ENCODE results near the gene PLEKHG5. TPM values are rescaled to one million over a fixed set of nuclear protein-coding genes. Genes with fewer than 3 reads are reported as not detected.

Gene PLEKHG5
- total RNA-seq, 1 experiment from 2014 or later: 32.3 TPM

GRCh38 chr1:6475381-6476133, 15.9 kb downstream of the PLEKHG5 start:
- no peak overlapping the region for H3K27ac Mint-ChIP-seq (ENCODE audit: low read depth, unreplicated experiment)
- ChIA-PET CTCF (interaction anchor here (0.6 to 3.2 kb wide), 16 partner anchors 7 to 487 kb away, joined by 3 to 18 read pairs (median 4); partner anchors contain the start of gene TNFRSF25), POLR2A (interaction anchor here (1.3 kb wide), 1 partner anchor 13 kb away, joined by 9 read pairs; no protein-coding TSS in a partner anchor)
- peaks cover 13% of the 10 kb centered on the region for H3K4me1 Mint-ChIP-seq (ENCODE audit: insufficient read depth, unreplicated experiment)
- intact Hi-C loops (cut with micrococcal nuclease): loop anchor here (2.0 kb wide), 2 partner anchors 53 to 229 kb away; no protein-coding TSS in a partner anchor
- DNase-seq (ENCODE audit: unreplicated experiment): peak; percentile 52
- H3K4me3 Mint-ChIP-seq (ENCODE audit: unreplicated experiment): no peak overlapping the region
- no peaks in the 10 kb centered on the region for H3K9me3 Mint-ChIP-seq (ENCODE audit: unreplicated experiment)
- no TSS peak for BruUV-seq (replicated peaks)
- TF ChIP-seq, protein P1, sequence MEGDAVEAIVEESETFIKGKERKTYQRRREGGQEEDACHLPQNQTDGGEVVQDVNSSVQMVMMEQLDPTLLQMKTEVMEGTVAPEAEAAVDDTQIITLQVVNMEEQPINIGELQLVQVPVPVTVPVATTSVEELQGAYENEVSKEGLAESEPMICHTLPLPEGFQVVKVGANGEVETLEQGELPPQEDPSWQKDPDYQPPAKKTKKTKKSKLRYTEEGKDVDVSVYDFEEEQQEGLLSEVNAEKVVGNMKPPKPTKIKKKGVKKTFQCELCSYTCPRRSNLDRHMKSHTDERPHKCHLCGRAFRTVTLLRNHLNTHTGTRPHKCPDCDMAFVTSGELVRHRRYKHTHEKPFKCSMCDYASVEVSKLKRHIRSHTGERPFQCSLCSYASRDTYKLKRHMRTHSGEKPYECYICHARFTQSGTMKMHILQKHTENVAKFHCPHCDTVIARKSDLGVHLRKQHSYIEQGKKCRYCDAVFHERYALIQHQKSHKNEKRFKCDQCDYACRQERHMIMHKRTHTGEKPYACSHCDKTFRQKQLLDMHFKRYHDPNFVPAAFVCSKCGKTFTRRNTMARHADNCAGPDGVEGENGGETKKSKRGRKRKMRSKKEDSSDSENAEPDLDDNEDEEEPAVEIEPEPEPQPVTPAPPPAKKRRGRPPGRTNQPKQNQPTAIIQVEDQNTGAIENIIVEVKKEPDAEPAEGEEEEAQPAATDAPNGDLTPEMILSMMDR (IDR thresholded peaks at IDR 0.05; ENCODE audit: unreplicated experiment): peak; percentile 90
- H3K27me3 Mint-ChIP-seq (ENCODE audit: insufficient read depth, unreplicated experiment): no peaks in the 10 kb centered on the region
- peaks cover 27% of the 10 kb centered on the region for H3K36me3 Mint-ChIP-seq (ENCODE audit: insufficient read depth, unreplicated experiment)

GRCh38 chr1:6474815-6475282, 16.6 kb downstream of the PLEKHG5 start:
- intact Hi-C loops (cut with micrococcal nuclease): loop anchor here (2.0 kb wide), 2 partner anchors 52 to 228 kb away; no protein-coding TSS in a partner anchor
- CTCF ChIA-PET: interaction anchor here (0.6 kb wide), 1 partner anchor 403 kb away, joined by 3 read pairs; no protein-coding TSS in a partner anchor
- no peak overlapping the region for H3K4me3 Mint-ChIP-seq (ENCODE audit: unreplicated experiment)
- TF ChIP-seq, protein P1 (IDR thresholded peaks at IDR 0.05; ENCODE audit: unreplicated experiment): no peak
- DNase-seq (ENCODE audit: unreplicated experiment): no peak
- no peaks in the 10 kb centered on the region for H3K9me3 Mint-ChIP-seq (ENCODE audit: unreplicated experiment)
- POLR2A ChIA-PET: no interaction called here
- peaks cover 13% of the 10 kb centered on the region for H3K4me1 Mint-ChIP-seq (ENCODE audit: insufficient read depth, unreplicated experiment)
- no TSS peak for BruUV-seq (replicated peaks)
- H3K27ac Mint-ChIP-seq (ENCODE audit: low read depth, unreplicated experiment): no peak overlapping the region
- no peaks in the 10 kb centered on the region for H3K27me3 Mint-ChIP-seq (ENCODE audit: insufficient read depth, unreplicated experiment)
- H3K36me3 Mint-ChIP-seq (ENCODE audit: insufficient read depth, unreplicated experiment): peaks cover 30% of the 10 kb centered on the region

DNA sequence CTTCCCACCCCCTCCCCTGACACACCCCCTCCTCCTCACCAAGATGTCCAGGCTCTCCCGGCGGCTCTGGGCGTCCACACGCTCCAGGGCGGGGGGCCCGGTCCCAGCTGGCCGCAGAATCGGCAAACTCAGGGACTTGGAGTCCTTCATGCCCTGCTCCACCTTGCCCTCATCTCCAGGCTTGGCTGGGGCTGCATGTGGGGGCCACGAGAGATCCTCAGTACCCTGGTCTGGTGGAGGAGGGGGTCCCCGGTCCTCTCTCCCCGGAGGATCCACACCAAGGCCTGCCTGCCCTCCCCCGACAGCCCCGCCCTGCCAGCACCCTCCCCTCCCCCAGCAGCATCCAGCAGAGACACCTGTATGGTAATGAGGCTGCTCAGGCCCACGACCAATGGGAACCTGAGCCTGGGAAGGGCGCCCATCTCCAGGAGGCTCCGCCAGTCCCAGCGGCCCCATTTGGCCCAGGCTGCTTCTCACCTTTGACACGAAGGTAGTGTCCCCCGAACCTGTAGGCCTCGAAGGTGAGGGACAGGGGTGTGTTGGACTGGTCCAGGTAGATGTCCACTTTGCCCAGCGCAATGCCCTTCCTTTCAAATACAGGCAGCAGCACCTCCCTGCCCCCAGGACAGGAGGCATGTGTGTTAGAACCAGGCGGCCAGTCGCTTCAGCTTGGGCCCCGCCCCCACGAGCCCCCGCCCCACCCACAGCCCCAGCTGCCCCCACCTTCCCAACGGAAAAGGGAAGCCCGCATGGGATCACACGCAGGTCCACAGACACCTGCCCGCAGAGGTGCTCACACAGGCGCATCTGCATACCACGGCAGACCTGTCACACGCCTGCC, 17.3 kb downstream of the PLEKHG5 start:
- no peak overlapping the region for H3K27ac Mint-ChIP-seq (ENCODE audit: low read depth, unreplicated experiment)
- intact Hi-C loops (cut with micrococcal nuclease): loop anchor here (2.0 kb wide), 2 partner anchors 51 to 227 kb away; no protein-coding TSS in a partner anchor
- H3K4me1 Mint-ChIP-seq (ENCODE audit: insufficient read depth, unreplicated experiment): peaks cover 13% of the 10 kb centered on the region
- H3K36me3 Mint-ChIP-seq (ENCODE audit: insufficient read depth, unreplicated experiment): peaks cover 34% of the 10 kb centered on the region
- TF ChIP-seq, protein P1 (IDR thresholded peaks at IDR 0.05; ENCODE audit: unreplicated experiment): no peak
- BruUV-seq (replicated peaks): no TSS peak
- no peaks in the 10 kb centered on the region for H3K27me3 Mint-ChIP-seq (ENCODE audit: insufficient read depth, unreplicated experiment)
- H3K4me3 Mint-ChIP-seq (ENCODE audit: unreplicated experiment): no peak overlapping the region
- ChIA-PET CTCF (interaction anchor here (0.6 to 1.1 kb wide), 3 partner anchors 15 to 404 kb away, joined by 3 to 6 read pairs (median 3); no protein-coding TSS in a partner anchor), POLR2A (interaction anchor here (3.2 kb wide), 1 partner anchor 17 kb away, joined by 15 read pairs; the partner anchor contains the start of gene PLEKHG5)
- DNase-seq (ENCODE audit: unreplicated experiment): no peak
- no peaks in the 10 kb centered on the region for H3K9me3 Mint-ChIP-seq (ENCODE audit: unreplicated experiment)
